ENCODE data around the gene STK38.
"Not testable (repeated sequence)": the region's sequence is repeated elsewhere in the genome, so short reads cannot be mapped to it uniquely, and the experiment has no call there.

STK38 gene

GRCh38 chr6:36455486-36456027 is 91.7 kb downstream of the STK38 start:
- TF ChIP-seq EZH2 (IDR thresholded peaks at IDR 0.05; ENCODE audit: borderline replicate concordance, low read depth, low read length, severe bottlenecking): no peak
- TF ChIP-seq CTCF (IDR thresholded peaks at IDR 0.05; ENCODE audit: borderline replicate concordance, extremely low read depth, low read length, poor library complexity, severe bottlenecking): no peak
- Histone ChIP-seq H3K4me3 (ENCODE audit: low read depth in 1 of 2, low read length in 2 of 2) (no peak overlapping the region), H3K4me1 (ENCODE audit: insufficient read depth, low read length) (peaks cover 2% of the 10 kb centered on the region; the same call in 1 of the 2 replicates), H4K20me1 (ENCODE audit: insufficient read depth, low read length) (peaks cover 38% of the 10 kb centered on the region; the same call in 1 of the 2 replicates), H3K27me3 (ENCODE audit: insufficient read depth, low read length, poor library complexity) (no peaks in the 10 kb centered on the region), H3K79me2 (ENCODE audit: insufficient read depth, low read length) (peaks cover 96% of the 10 kb centered on the region), H3K36me3 (ENCODE audit: insufficient read depth, low read length) (peaks cover 25% of the 10 kb centered on the region), H3K4me2 (ENCODE audit: insufficient read depth, low read length) (no peak overlapping the region), H2AFZ (ENCODE audit: low read depth, low read length) (no peak overlapping the region), H3K9me3 (ENCODE audit: insufficient read depth, low read length, severe bottlenecking) (no peaks in the 10 kb centered on the region), H3K9ac (ENCODE audit: low read depth, low read length) (no peak overlapping the region), H3K27ac (ENCODE audit: low read length) (no peak overlapping the region)
- DNase-seq (no peak), ATAC-seq (ENCODE audit: insufficient read depth, low read depth) (no peak)

GRCh38 chr6:36452897-36453296 is 94.4 kb downstream of the STK38 start:
- not testable (repeated sequence) for DNase-seq; H3K9me3 ChIP-seq (ENCODE audit: insufficient read depth, low read length, severe bottlenecking); H2AFZ ChIP-seq (ENCODE audit: low read depth, low read length); H3K4me1 ChIP-seq (ENCODE audit: insufficient read depth, low read length); H3K4me3 ChIP-seq (ENCODE audit: low read depth in 1 of 2, low read length in 2 of 2); H3K9ac ChIP-seq (ENCODE audit: low read depth, low read length); ATAC-seq (ENCODE audit: insufficient read depth, low read depth); H3K27ac ChIP-seq (ENCODE audit: low read length); H3K27me3 ChIP-seq (ENCODE audit: insufficient read depth, low read length, poor library complexity); H3K4me2 ChIP-seq (ENCODE audit: insufficient read depth, low read length)
- Histone ChIP-seq H3K36me3 (ENCODE audit: insufficient read depth, low read length) (peaks cover 31% of the 10 kb centered on the region), H4K20me1 (ENCODE audit: insufficient read depth, low read length) (peaks cover 39% of the 10 kb centered on the region; the same call in 1 of the 2 replicates), H3K79me2 (ENCODE audit: insufficient read depth, low read length) (peaks cover 99% of the 10 kb centered on the region)

GRCh38 chr6:36449173-36449572 is 98.1 kb downstream of the STK38 start:
- H3K4me1 ChIP-seq (ENCODE audit: insufficient read depth, low read length): peaks cover 18% of the 10 kb centered on the region
- H3K36me3 ChIP-seq (ENCODE audit: insufficient read depth, low read length): peaks cover 26% of the 10 kb centered on the region
- ATAC-seq (ENCODE audit: insufficient read depth, low read depth); H3K9me3 ChIP-seq (ENCODE audit: insufficient read depth, low read length, severe bottlenecking); H3K27me3 ChIP-seq (ENCODE audit: insufficient read depth, low read length, poor library complexity); DNase-seq; H3K27ac ChIP-seq (ENCODE audit: low read length); H3K4me3 ChIP-seq (ENCODE audit: low read depth in 1 of 2, low read length in 2 of 2); H3K4me2 ChIP-seq (ENCODE audit: insufficient read depth, low read length); H2AFZ ChIP-seq (ENCODE audit: low read depth, low read length); H3K9ac ChIP-seq (ENCODE audit: low read depth, low read length): not testable (repeated sequence)
- H4K20me1 ChIP-seq (ENCODE audit: insufficient read depth, low read length): peaks cover 28% of the 10 kb centered on the region; the same call in 1 of the 2 replicates
- H3K79me2 ChIP-seq (ENCODE audit: insufficient read depth, low read length): peaks cover 100% of the 10 kb centered on the region

GRCh38 chr6:36445621-36446020 is 101.7 kb downstream of the STK38 start:
- H3K9me3 ChIP-seq (ENCODE audit: insufficient read depth, low read length, severe bottlenecking): no peaks in the 10 kb centered on the region
- DNase-seq: no peak
- H3K9ac ChIP-seq (ENCODE audit: low read depth, low read length): no peak overlapping the region
- H3K36me3 ChIP-seq (ENCODE audit: insufficient read depth, low read length): peaks cover 12% of the 10 kb centered on the region
- H3K4me3 ChIP-seq (ENCODE audit: low read depth in 1 of 2, low read length in 2 of 2): no peak overlapping the region
- H3K4me2 ChIP-seq (ENCODE audit: insufficient read depth, low read length): peak overlapping the region; percentile 42
- no peak for ATAC-seq (ENCODE audit: insufficient read depth, low read depth)
- no peak overlapping the region for H2AFZ ChIP-seq (ENCODE audit: low read depth, low read length)
- TF ChIP-seq CTCF (IDR thresholded peaks at IDR 0.05; ENCODE audit: borderline replicate concordance, extremely low read depth, low read length, poor library complexity, severe bottlenecking): no peak
- TF ChIP-seq EZH2 (IDR thresholded peaks at IDR 0.05; ENCODE audit: borderline replicate concordance, low read depth, low read length, severe bottlenecking): no peak
- peak overlapping the region; percentile 41 for H3K27ac ChIP-seq (ENCODE audit: low read length)
- no peaks in the 10 kb centered on the region for H3K27me3 ChIP-seq (ENCODE audit: insufficient read depth, low read length, poor library complexity)
- peaks cover 39% of the 10 kb centered on the region for H3K4me1 ChIP-seq (ENCODE audit: insufficient read depth, low read length)
- H3K79me2 ChIP-seq (ENCODE audit: insufficient read depth, low read length): peaks cover 87% of the 10 kb centered on the region
- peaks cover 22% of the 10 kb centered on the region; the same call in 1 of the 2 replicates for H4K20me1 ChIP-seq (ENCODE audit: insufficient read depth, low read length)
